Measurements from ENCODE around the gene AMOTL1. TPM values are rescaled to one million over a fixed set of nuclear protein-coding genes. Genes with fewer than 3 reads are reported as not detected.

Gene AMOTL1
- total RNA-seq, 1 experiment from 2014 or later = 32.6 TPM

DNA sequence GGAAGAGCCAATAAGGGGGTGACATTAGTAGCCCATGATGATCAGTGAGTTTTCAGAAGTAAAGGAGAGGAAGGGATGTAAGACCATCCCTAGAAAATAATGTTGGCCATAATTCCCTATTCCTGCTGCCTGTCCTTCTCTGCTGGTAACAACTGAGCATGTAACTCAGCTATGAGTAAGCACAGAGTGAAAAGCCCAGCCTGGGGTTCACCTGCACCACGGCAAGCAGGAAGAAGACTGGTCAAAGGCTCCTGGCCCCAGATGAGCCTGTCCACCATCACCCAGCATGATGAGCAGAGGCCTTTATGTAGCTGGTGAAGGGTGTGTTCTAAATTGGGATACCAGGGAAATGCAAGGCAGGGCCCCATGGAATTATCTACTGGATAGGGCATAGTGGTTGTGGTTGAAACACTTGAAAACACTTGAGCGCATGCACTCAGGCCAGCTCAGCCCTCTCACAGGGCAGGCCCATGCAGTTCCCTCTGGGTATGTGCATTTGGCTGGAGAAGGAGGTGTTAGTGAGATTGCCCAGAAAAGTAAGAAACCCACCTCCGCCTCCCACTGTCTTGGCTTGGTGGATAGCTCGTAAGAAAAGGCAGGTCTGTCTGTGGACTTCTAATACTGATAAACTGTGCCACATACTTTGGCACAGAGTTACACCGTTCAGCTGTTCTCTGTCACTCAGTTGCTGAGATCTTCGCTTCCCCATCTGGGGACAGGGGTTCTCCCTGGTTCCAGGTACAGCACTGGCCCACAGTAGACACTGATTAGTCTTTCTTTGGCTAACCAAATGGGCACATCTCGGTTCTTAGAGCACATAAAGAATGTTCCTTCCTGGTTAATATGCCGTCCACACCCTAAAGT lies 86.8 kb downstream of the AMOTL1 start:
- no TSS peak for BruUV-seq (replicated peaks)
- ChIA-PET CTCF (no interaction called here), POLR2A (ENCODE audit: unreplicated experiment) (no interaction called here)
- Histone ChIP-seq H3K27ac (ENCODE audit: low read length) (no peak overlapping the region), H3K4me2 (ENCODE audit: low read length) (no peak overlapping the region), H4K20me1 (ENCODE audit: low read length) (no peaks in the 10 kb centered on the region), H3K79me2 (ENCODE audit: low read length) (no peaks in the 10 kb centered on the region), H3K9me3 (ENCODE audit: low read length) (no peaks in the 10 kb centered on the region), H2AFZ (ENCODE audit: low read length) (no peak overlapping the region), H3F3A (ENCODE audit: low read length, unreplicated experiment) (peaks cover 3% of the 10 kb centered on the region), H3K9ac (ENCODE audit: low read length) (no peak overlapping the region), H3K4me3 (ENCODE audit: low read length) (no peak overlapping the region), H3K36me3 (ENCODE audit: low read depth, low read length) (peaks cover 51% of the 10 kb centered on the region), H3K4me1 (ENCODE audit: insufficient read depth, low read length) (no peaks in the 10 kb centered on the region), H3K27me3 (ENCODE audit: low read length) (no peaks in the 10 kb centered on the region), H3K9me2 (replicated peaks; ENCODE audit: low read length) (no peaks in the 10 kb centered on the region)
- intact Hi-C loops (cut with micrococcal nuclease) = no loop called here
- DNase-seq = no peak
- no peak for ATAC-seq
- TF ChIP-seq EZH2 (IDR thresholded peaks at IDR 0.05; ENCODE audit: low read length, unreplicated experiment) = no peak
- TF ChIP-seq, protein P1, sequence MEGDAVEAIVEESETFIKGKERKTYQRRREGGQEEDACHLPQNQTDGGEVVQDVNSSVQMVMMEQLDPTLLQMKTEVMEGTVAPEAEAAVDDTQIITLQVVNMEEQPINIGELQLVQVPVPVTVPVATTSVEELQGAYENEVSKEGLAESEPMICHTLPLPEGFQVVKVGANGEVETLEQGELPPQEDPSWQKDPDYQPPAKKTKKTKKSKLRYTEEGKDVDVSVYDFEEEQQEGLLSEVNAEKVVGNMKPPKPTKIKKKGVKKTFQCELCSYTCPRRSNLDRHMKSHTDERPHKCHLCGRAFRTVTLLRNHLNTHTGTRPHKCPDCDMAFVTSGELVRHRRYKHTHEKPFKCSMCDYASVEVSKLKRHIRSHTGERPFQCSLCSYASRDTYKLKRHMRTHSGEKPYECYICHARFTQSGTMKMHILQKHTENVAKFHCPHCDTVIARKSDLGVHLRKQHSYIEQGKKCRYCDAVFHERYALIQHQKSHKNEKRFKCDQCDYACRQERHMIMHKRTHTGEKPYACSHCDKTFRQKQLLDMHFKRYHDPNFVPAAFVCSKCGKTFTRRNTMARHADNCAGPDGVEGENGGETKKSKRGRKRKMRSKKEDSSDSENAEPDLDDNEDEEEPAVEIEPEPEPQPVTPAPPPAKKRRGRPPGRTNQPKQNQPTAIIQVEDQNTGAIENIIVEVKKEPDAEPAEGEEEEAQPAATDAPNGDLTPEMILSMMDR (conservative IDR thresholded peaks at IDR 0.05; ENCODE audit: low read depth, low read length) = no peak
- no peak for TF ChIP-seq EZH2phosphoT487 (IDR thresholded peaks at IDR 0.05; ENCODE audit: borderline replicate concordance, low read length)

DNA sequence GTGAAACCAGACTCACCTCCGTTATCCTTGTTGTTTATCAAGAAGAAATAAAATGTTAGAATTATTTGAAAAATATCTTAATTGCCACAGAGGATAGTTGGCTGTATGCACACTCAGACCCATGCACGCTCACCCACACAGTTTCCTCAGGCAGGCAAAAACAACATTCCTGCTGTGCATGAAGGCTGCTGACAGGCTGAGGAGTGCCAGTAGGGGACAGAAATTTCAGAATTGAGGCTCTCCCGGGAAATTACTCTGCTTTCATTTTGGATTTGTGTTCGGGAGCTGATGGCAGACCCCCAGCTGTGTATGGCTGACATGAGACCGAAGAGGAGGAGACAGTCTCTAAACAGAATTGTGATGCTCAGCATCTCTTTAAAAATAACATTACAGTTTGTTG lies 87.5 kb downstream of the AMOTL1 start:
- no peak overlapping the region for H3K9ac ChIP-seq (ENCODE audit: low read length)
- H3K4me2 ChIP-seq (ENCODE audit: low read length) = no peak overlapping the region
- H3K36me3 ChIP-seq (ENCODE audit: low read depth, low read length) = peaks cover 54% of the 10 kb centered on the region
- no peaks in the 10 kb centered on the region for H3K9me3 ChIP-seq (ENCODE audit: low read length)
- H3K4me3 ChIP-seq (ENCODE audit: low read length) = no peak overlapping the region
- DNase-seq (no peak), ATAC-seq (no peak)
- H3K79me2 ChIP-seq (ENCODE audit: low read length) = no peaks in the 10 kb centered on the region
- CTCF ChIA-PET = no interaction called here
- H3K9me2 ChIP-seq (replicated peaks; ENCODE audit: low read length) = no peaks in the 10 kb centered on the region
- intact Hi-C loops (cut with micrococcal nuclease) = no loop called here
- H3K27ac ChIP-seq (ENCODE audit: low read length) = no peak overlapping the region
- BruUV-seq (replicated peaks) = no TSS peak
- H3F3A ChIP-seq (ENCODE audit: low read length, unreplicated experiment) = peaks cover 3% of the 10 kb centered on the region
- no peak overlapping the region for H2AFZ ChIP-seq (ENCODE audit: low read length)
- no peaks in the 10 kb centered on the region for H4K20me1 ChIP-seq (ENCODE audit: low read length)
- TF ChIP-seq, protein P1 (conservative IDR thresholded peaks at IDR 0.05; ENCODE audit: low read depth, low read length) = no peak
- POLR2A ChIA-PET (ENCODE audit: unreplicated experiment) = no interaction called here
- H3K4me1 ChIP-seq (ENCODE audit: insufficient read depth, low read length) = no peaks in the 10 kb centered on the region
- no peaks in the 10 kb centered on the region for H3K27me3 ChIP-seq (ENCODE audit: low read length)

DNA sequence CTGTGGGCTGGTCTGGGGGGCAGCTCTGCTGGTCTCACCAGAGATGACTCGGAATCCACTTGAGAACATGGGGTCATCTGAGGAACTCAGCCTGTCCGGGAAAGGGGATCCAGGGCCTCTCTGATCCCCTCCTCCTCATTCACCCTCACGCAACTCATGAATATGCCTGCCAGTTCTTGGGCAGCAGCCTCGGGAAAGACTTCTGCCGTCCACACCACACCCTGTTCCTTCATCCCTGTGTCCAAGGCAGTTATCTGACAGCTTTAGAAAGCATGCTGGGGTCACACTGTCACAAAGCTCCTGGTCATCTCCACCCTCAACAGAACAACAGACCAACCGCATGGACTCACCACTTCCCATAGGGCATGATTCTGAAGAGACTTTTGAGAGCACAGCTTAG lies 88.3 kb downstream of the AMOTL1 start:
- ChIA-PET CTCF (no interaction called here), POLR2A (ENCODE audit: unreplicated experiment) (no interaction called here)
- Histone ChIP-seq H3K79me2 (ENCODE audit: low read length) (no peaks in the 10 kb centered on the region), H3K27me3 (ENCODE audit: low read length) (no peaks in the 10 kb centered on the region), H3F3A (ENCODE audit: low read length, unreplicated experiment) (peaks cover 3% of the 10 kb centered on the region), H3K27ac (ENCODE audit: low read length) (no peak overlapping the region), H3K4me3 (ENCODE audit: low read length) (no peak overlapping the region), H3K9me2 (replicated peaks; ENCODE audit: low read length) (no peaks in the 10 kb centered on the region), H3K36me3 (ENCODE audit: low read depth, low read length) (peaks cover 57% of the 10 kb centered on the region), H3K9me3 (ENCODE audit: low read length) (no peaks in the 10 kb centered on the region), H2AFZ (ENCODE audit: low read length) (no peak overlapping the region), H3K4me2 (ENCODE audit: low read length) (no peak overlapping the region), H4K20me1 (ENCODE audit: low read length) (no peaks in the 10 kb centered on the region), H3K4me1 (ENCODE audit: insufficient read depth, low read length) (no peaks in the 10 kb centered on the region), H3K9ac (ENCODE audit: low read length) (no peak overlapping the region)
- DNase-seq (no peak), ATAC-seq (no peak)
- BruUV-seq (replicated peaks) = no TSS peak
- TF ChIP-seq EZH2 (IDR thresholded peaks at IDR 0.05; ENCODE audit: low read length, unreplicated experiment) = no peak
- TF ChIP-seq, protein P1 (conservative IDR thresholded peaks at IDR 0.05; ENCODE audit: low read depth, low read length) = no peak
- intact Hi-C loops (cut with micrococcal nuclease) = no loop called here
